Lung (tissue), 12 donors: ENCODE results near the gene BPIFB1. TPM values are rescaled to one million over a fixed set of nuclear protein-coding genes. Genes with fewer than 3 reads are reported as not detected.

Experiments used
- ATAC-seq: fragments of 200-7000 bp; cut with Tn5 transposase; one replicate; pipeline ENCODE4 v1.9.1; 2020; ENCODE audit warnings: moderate number of reproducible peaks; ENCODE audit not compliant: insufficient read depth, low FRiP score
- DNase-seq, 3 donors: peaks; one replicate each; pipeline ENCODE4 v3.0.0-alpha.2; 2013 to 2017
- H3K27ac ChIP-seq, 2 donors: one replicate each; pipeline ENCODE4 v1.5.1; 2013; ENCODE audit warnings: mild to moderate bottlenecking in 2 of 2, moderate library complexity in 2 of 2, control low read depth in 1 of 2, inconsistent platforms in 1 of 2, low read depth in 1 of 2, low read length in 1 of 2
- H3K27me3 ChIP-seq, 3 donors: one replicate each; pipeline ENCODE4 v1.5.1; 2013; ENCODE audit warnings: low read length in 2 of 3; ENCODE audit not compliant: control insufficient read depth in 3 of 3, insufficient read depth in 3 of 3
- H3K36me3 ChIP-seq, 4 donors: one replicate each; pipeline ENCODE4 v1.5.1; 2013; ENCODE audit warnings: low read length in 4 of 4, mild to moderate bottlenecking in 1 of 4, moderate library complexity in 1 of 4; ENCODE audit not compliant: control insufficient read depth in 4 of 4, insufficient read depth in 4 of 4
- H3K4me1 ChIP-seq, 5 donors: one replicate each; pipeline ENCODE4 v1.5.1; 2013; ENCODE audit warnings: low read length in 5 of 5, mild to moderate bottlenecking in 2 of 5, moderate library complexity in 1 of 5; ENCODE audit not compliant: control insufficient read depth in 5 of 5, insufficient read depth in 5 of 5
- H3K4me3 ChIP-seq: one replicate; pipeline ENCODE4 v1.5.1; 2013; ENCODE audit warnings: mild to moderate bottlenecking, control low read depth, moderate library complexity
- H3K9ac ChIP-seq, 2 donors: one replicate each; pipeline ENCODE4 v1.5.1; 2013; ENCODE audit warnings: low read length in 2 of 2, control low read depth in 1 of 2; ENCODE audit not compliant: insufficient read depth in 1 of 2
- H3K9me3 ChIP-seq, 4 donors: one replicate each; pipeline ENCODE4 v1.5.1; 2013; ENCODE audit warnings: low read length in 3 of 4, mild to moderate bottlenecking in 1 of 4, moderate library complexity in 1 of 4; ENCODE audit not compliant: control insufficient read depth in 4 of 4, insufficient read depth in 3 of 4
- WGBS, 2 donors: extraction: QIAGEN DNeasy Blood & Tissue Kit; methylation state at CpG; one replicate each; pipeline ENCODE4 v1.1.7; 2013; 5-methylcytosine and 5-hydroxymethylcytosine counted together
- polyA plus RNA-seq, 2 donors: library from polyadenylated mRNA; stranded (reverse); fragments of 200-250 nt; gene quantifications; one replicate each; pipeline ENCODE4 v1.2.1, GENCODE V29; 2013
- total RNA-seq, 2 donors: library from RNA; depleted of rRNA in 1 of 2; stranded (reverse); fragments of >200 nt in 1 of 2; gene quantifications; one replicate each; pipeline ENCODE4 v1.2.1, GENCODE V29; 2014 to 2021
- TF ChIP-seq, protein P1 (sequence below): IDR thresholded peaks from 2 replicates; pipeline ENCODE4 v1.5.1; 2012; ENCODE audit warnings: mild to moderate bottlenecking; ENCODE audit errors: control extremely low read depth, extremely low read depth
- donor health status: control.
- donor health status: control.
- donor health status: Bipolar disorder and iron deficiency.
- donor health status: healthy.
- donor health status: DM: yes; HTN: yes; CAD: no.

BPIFB1 gene
- total and polyA plus RNA-seq, 4 donors, result 61.9 to 445 (median 292) TPM

DNA sequence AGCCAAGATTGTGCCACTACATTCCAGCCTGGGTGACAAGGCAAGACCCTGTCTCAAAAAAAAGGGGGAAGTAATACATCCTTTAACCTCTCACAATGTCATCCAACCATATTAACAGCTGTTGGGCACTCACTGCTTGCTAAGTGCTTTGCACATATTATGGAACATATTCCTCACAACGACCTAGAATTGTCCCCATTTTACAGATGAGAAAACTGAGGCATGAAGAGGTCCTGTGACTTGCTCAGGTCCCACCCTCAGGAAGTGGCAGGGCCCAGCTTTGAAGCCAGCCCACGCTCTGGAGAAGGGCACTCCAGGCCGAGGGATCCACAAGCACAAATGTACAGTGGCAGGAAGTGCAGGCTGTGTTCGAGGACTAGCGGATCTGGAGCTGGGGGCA lies 33.3 kb downstream of the BPIFB1 start:
- 69 to 75% methylated on average over 5 of the region's 5 CpGs for WGBS, 2 donors
- no peak overlapping the region for H3K4me3 ChIP-seq
- H3K36me3 ChIP-seq, result no peaks in the 10 kb centered on the region
- H3K9ac ChIP-seq, result no peak overlapping the region
- TF ChIP-seq, protein P1, sequence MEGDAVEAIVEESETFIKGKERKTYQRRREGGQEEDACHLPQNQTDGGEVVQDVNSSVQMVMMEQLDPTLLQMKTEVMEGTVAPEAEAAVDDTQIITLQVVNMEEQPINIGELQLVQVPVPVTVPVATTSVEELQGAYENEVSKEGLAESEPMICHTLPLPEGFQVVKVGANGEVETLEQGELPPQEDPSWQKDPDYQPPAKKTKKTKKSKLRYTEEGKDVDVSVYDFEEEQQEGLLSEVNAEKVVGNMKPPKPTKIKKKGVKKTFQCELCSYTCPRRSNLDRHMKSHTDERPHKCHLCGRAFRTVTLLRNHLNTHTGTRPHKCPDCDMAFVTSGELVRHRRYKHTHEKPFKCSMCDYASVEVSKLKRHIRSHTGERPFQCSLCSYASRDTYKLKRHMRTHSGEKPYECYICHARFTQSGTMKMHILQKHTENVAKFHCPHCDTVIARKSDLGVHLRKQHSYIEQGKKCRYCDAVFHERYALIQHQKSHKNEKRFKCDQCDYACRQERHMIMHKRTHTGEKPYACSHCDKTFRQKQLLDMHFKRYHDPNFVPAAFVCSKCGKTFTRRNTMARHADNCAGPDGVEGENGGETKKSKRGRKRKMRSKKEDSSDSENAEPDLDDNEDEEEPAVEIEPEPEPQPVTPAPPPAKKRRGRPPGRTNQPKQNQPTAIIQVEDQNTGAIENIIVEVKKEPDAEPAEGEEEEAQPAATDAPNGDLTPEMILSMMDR, result no peak
- no peaks in the 10 kb centered on the region for H3K4me1 ChIP-seq
- H3K27me3 ChIP-seq, result peaks cover 0 to 4% (median 0%) of the 10 kb centered on the region in 3 donors
- H3K27ac ChIP-seq, result no peak overlapping the region
- peaks cover 0 to 7% (median 0%) of the 10 kb centered on the region in 4 donors for H3K9me3 ChIP-seq
- DNase-seq (no peak), ATAC-seq (no peak)

DNA sequence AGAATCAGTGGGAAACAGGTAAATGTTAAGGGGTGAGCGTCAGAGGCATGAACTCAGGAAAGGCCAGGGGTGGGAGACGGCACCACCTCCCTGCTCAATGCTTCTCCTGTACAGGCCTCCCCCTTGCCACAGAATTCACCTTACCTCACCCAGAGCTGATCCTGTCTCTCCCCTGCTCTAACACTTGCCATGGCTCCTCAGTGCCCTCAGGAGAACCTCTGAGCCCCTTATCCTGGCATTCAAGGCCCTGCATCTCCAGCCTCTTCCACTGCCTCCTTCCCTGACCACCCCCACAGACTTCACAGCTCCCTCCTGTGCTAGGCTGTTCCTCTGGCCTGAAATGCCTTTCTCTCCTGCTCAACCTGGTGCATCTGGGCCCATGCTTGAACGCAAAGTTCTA lies 33.9 kb downstream of the BPIFB1 start:
- 86 to 90% methylated on average over 3 of the region's 3 CpGs for WGBS, 2 donors
- Histone ChIP-seq H3K4me1 (no peaks in the 10 kb centered on the region), H3K27me3 (peaks cover 0 to 4% (median 0%) of the 10 kb centered on the region in 3 donors), H3K27ac (no peak overlapping the region), H3K9ac (no peak overlapping the region), H3K36me3 (no peaks in the 10 kb centered on the region), H3K9me3 (peaks cover 0 to 7% (median 0%) of the 10 kb centered on the region in 4 donors), H3K4me3 (no peak overlapping the region)
- DNase-seq (no peak), ATAC-seq (no peak)
- TF ChIP-seq, protein P1, result no peak

DNA sequence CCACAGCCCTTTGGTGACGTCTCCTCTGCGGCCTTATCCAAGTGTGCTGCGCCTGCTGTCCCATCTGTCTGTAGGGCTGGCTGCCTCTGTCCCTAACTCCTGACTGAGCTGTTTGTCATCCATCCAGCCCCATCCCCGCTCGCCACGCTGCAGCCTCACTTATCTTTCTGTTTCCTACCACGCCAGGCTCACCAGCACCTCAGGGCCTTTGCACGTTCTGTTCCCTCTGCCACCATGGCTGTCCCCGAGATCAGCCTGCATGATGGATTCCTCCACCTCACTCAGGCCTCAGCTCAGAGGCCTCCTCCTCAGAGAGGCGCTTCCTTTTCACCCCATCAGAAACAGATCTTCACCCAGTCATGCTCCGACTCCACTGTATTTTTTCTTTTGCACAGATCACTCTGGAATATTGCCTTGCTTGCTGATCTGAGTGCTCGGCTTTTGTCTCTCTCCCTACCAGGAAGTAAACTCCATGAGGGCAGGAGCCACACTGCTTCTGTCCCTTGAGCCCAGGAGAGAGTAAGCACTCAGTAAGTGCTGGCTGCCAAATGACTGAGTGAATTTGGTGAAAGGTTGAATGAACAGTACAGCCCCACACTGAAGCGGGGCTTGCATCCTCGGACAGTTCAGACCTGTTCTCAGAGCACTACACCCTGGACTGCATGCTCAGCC lies 34.5 kb downstream of the BPIFB1 start:
- Histone ChIP-seq H3K9me3 (peaks cover 0 to 7% (median 0%) of the 10 kb centered on the region in 4 donors), H3K9ac (no peak overlapping the region), H3K36me3 (no peaks in the 10 kb centered on the region), H3K4me3 (no peak overlapping the region), H3K4me1 (no peaks in the 10 kb centered on the region), H3K27ac (no peak overlapping the region), H3K27me3 (peaks cover 0 to 4% (median 0%) of the 10 kb centered on the region in 3 donors)
- WGBS, 2 donors, result 89 to 90% methylated on average over 14 of the region's 14 CpGs
- DNase-seq, result no peak
- TF ChIP-seq, protein P1, result no peak
- ATAC-seq, result no peak

DNA sequence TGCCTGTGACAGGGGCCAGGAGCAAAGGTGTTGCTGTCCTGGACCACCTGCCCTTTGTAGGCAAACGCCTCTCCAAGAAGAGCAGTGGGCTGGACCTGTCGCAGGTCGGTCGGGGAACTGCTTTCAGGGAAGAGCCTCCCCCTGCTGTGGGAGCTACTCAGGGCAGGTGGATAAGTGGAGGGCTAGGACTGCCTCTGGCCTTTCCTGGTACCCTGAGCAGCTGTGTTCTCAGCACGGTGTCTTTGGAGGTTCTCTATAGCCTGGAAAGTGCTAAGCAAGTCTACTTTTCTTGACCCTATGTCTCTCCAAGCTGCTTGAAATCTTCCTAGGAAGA lies 35.0 kb downstream of the BPIFB1 start:
- Histone ChIP-seq H3K4me3 (no peak overlapping the region), H3K9me3 (peaks cover 0 to 7% (median 0%) of the 10 kb centered on the region in 4 donors), H3K4me1 (no peaks in the 10 kb centered on the region), H3K27ac (no peak overlapping the region), H3K9ac (no peak overlapping the region), H3K27me3 (peaks cover 0 to 4% (median 0%) of the 10 kb centered on the region in 3 donors), H3K36me3 (no peaks in the 10 kb centered on the region)
- TF ChIP-seq, protein P1, result no peak
- WGBS, 2 donors, result 36 to 46% methylated on average over 5 of the region's 5 CpGs
- ATAC-seq (no peak), DNase-seq (no peak)
